Neural cell (in vitro differentiated cells): ENCODE data around the gene GABRQ. TPM values are rescaled to one million over a fixed set of nuclear protein-coding genes. Genes with fewer than 3 reads are reported as not detected.
A peak's percentile ranks its signal among the peaks of the same experiment; 100 is the strongest.

Source experiments
- H2AFZ ChIP-seq: fragments of 200-600, 300-800 bp; sonication (generic), shearing (Covaris generic); 2 replicates; pipeline ENCODE4 v1.6.0; 2014; ENCODE audit warnings: low read depth, mild to moderate bottlenecking, antibody characterized with exemption, low read length, moderate library complexity
- H3F3A ChIP-seq: fragments of 200-600 bp; shearing (Covaris generic); 2 replicates; pipeline ENCODE4 v1.6.1; 2016; ENCODE audit warnings: mild to moderate bottlenecking, moderate library complexity, mixed read lengths, antibody characterized with exemption, low read length; ENCODE audit not compliant: insufficient read depth, poor library complexity, severe bottlenecking
- H3K27ac ChIP-seq: fragments of 200-600, 300-800 bp; sonication (generic), shearing (Covaris generic); 2 replicates; pipeline ENCODE4 v1.5.1; 2014; ENCODE audit warnings: mild to moderate bottlenecking, low read length, moderate library complexity
- H3K27me3 ChIP-seq: fragments of 300-800, 200-600 bp; sonication (generic), shearing (Covaris generic); 2 replicates; pipeline ENCODE4 v1.6.0; 2014; ENCODE audit warnings: mild to moderate bottlenecking, low read depth, low read length, moderate library complexity; ENCODE audit not compliant: insufficient read depth
- H3K36me3 ChIP-seq: fragments of 300-800, 200-600 bp; sonication (generic), shearing (Covaris generic); 2 replicates; pipeline ENCODE4 v1.5.1; 2014; ENCODE audit warnings: mild to moderate bottlenecking, antibody characterized with exemption, low read length, moderate library complexity; ENCODE audit not compliant: insufficient read depth
- H3K4me2 ChIP-seq: fragments of 300-800, 200-600 bp; sonication (generic), shearing (Covaris generic); 2 replicates; pipeline ENCODE4 v1.6.0; 2014; ENCODE audit warnings: mild to moderate bottlenecking, low read length
- H3K4me3 ChIP-seq: fragments of 300-800, 200-600 bp; sonication (generic), shearing (Covaris generic); 2 replicates; pipeline ENCODE4 v1.5.1; 2014; ENCODE audit warnings: mild to moderate bottlenecking, low read length, moderate library complexity
- H3K79me2 ChIP-seq: fragments of 200-600 bp; shearing (Covaris generic); replicated peaks from 2 replicates; pipeline ENCODE4 v1.6.0; 2014; ENCODE audit warnings: mild to moderate bottlenecking, low read length, moderate library complexity; ENCODE audit not compliant: insufficient read depth
- H3K9ac ChIP-seq: fragments of 300-800, 200-600 bp; sonication (generic), shearing (Covaris generic); 2 replicates; pipeline ENCODE4 v1.6.1; 2016; ENCODE audit warnings: mild to moderate bottlenecking, low read length, mixed read lengths
- H3K9me2 ChIP-seq: fragments of 200-600 bp; shearing (Covaris generic); 2 replicates; pipeline ENCODE4 v1.6.1; 2016; ENCODE audit warnings: mild to moderate bottlenecking, low read length, mixed read lengths; ENCODE audit not compliant: insufficient read depth
- H3K9me3 ChIP-seq: fragments of 200-600, 300-800 bp; sonication (generic), shearing (Covaris generic); 2 replicates; pipeline ENCODE4 v1.6.1; 2016; ENCODE audit warnings: mild to moderate bottlenecking, mixed run types, low read length, moderate library complexity, mixed read lengths
- H4K20me1 ChIP-seq: fragments of 200-600 bp; shearing (Covaris generic); 2 replicates; pipeline ENCODE4 v1.6.1; 2016; ENCODE audit warnings: mild to moderate bottlenecking, mixed run types; ENCODE audit not compliant: insufficient read depth
- CTCF ChIP-seq: fragments of 450-650 bp; IDR thresholded peaks from 2 replicates; pipeline ENCODE4 v1.5.1; 2014; ENCODE audit warnings: antibody characterized with exemption, mild to moderate bottlenecking, moderate library complexity; ENCODE audit not compliant: poor library complexity, severe bottlenecking
- EP300 ChIP-seq: fragments of 450-650 bp; conservative IDR thresholded peaks from 2 replicates; pipeline ENCODE4 v1.6.1; 2014; ENCODE audit warnings: antibody characterized with exemption, mild to moderate bottlenecking, moderate library complexity; ENCODE audit not compliant: poor library complexity, severe bottlenecking
- EZH2 ChIP-seq: fragments of 200-600, 300-800 bp; shearing (Covaris generic), sonication (generic); IDR thresholded peaks from 2 replicates; pipeline ENCODE4 v1.6.1; 2014; ENCODE audit warnings: antibody characterized with exemption, low read length, borderline replicate concordance, mild to moderate bottlenecking; ENCODE audit not compliant: insufficient read depth, poor library complexity, severe bottlenecking
- MXI1 ChIP-seq: fragments of 450-650 bp; conservative IDR thresholded peaks from 2 replicates; pipeline ENCODE4 v1.6.1; 2014; ENCODE audit warnings: antibody characterized with exemption, mild to moderate bottlenecking; ENCODE audit not compliant: poor library complexity, severe bottlenecking
- POLR2AphosphoS5 ChIP-seq: IDR thresholded peaks from 2 replicates; pipeline ENCODE4 v1.6.1; 2012
- RAD21 ChIP-seq: fragments of 450-650 bp; conservative IDR thresholded peaks from 2 replicates; pipeline ENCODE4 v1.6.1; 2014; ENCODE audit warnings: antibody characterized with exemption, mild to moderate bottlenecking, moderate library complexity
- REST ChIP-seq: IDR thresholded peaks from 2 replicates; pipeline ENCODE4 v1.6.1; 2012; ENCODE audit warnings: borderline replicate concordance
- SMC3 ChIP-seq: fragments of 450-650 bp; conservative IDR thresholded peaks from 2 replicates; pipeline ENCODE4 v1.6.1; 2014; ENCODE audit warnings: antibody characterized with exemption, mild to moderate bottlenecking, moderate library complexity; ENCODE audit not compliant: poor library complexity
- TAF1 ChIP-seq: IDR thresholded peaks from 2 replicates; pipeline ENCODE4 v1.6.1; 2012; ENCODE audit warnings: low read depth
- polyA plus RNA-seq: library from polyadenylated mRNA; depleted of rRNA; stranded (reverse); fragments of >200 nt; gene quantifications from 2 replicates; pipeline ENCODE4 v1.2.3, GENCODE V29; 2014

GABRQ gene
- polyA plus RNA-seq, 1 donor from 2014 or later: 1.2 TPM

GRCh38 chrX:152638443-152638904 is 779 bp downstream of the GABRQ start:
- TF ChIP-seq REST (no peak), POLR2AphosphoS5 (no peak), SMC3 (no peak), RAD21 (no peak), EZH2 (no peak), TAF1 (no peak), MXI1 (no peak), EP300 (no peak), CTCF (no peak)
- Histone ChIP-seq H3K9me3 (no peaks in the 10 kb centered on the region), H3K79me2 (no peaks in the 10 kb centered on the region), H3K4me2 (no peak overlapping the region), H3K27ac (no peak overlapping the region), H3K27me3 (peaks cover 7% of the 10 kb centered on the region), H3K4me3 (peak overlapping the region; percentile 66), H4K20me1 (no peaks in the 10 kb centered on the region), H3F3A (no peaks in the 10 kb centered on the region), H2AFZ (no peak overlapping the region), H3K9ac (no peak overlapping the region), H3K9me2 (no peaks in the 10 kb centered on the region), H3K36me3 (no peaks in the 10 kb centered on the region)

GRCh38 chrX:152639426-152639825 is 1.7 kb downstream of the GABRQ start:
- Histone ChIP-seq H3K4me2 (no peak overlapping the region), H3K9me2 (no peaks in the 10 kb centered on the region), H4K20me1 (no peaks in the 10 kb centered on the region), H2AFZ (no peak overlapping the region), H3F3A (no peaks in the 10 kb centered on the region), H3K36me3 (no peaks in the 10 kb centered on the region), H3K27ac (no peak overlapping the region), H3K4me3 (no peak overlapping the region), H3K9me3 (no peaks in the 10 kb centered on the region), H3K27me3 (peaks cover 7% of the 10 kb centered on the region), H3K9ac (no peak overlapping the region), H3K79me2 (no peaks in the 10 kb centered on the region)
- TF ChIP-seq TAF1 (no peak), MXI1 (no peak), EP300 (no peak), CTCF (no peak), POLR2AphosphoS5 (no peak), SMC3 (no peak)
